ENCODE measurements around the gene IL36A.

DNA sequence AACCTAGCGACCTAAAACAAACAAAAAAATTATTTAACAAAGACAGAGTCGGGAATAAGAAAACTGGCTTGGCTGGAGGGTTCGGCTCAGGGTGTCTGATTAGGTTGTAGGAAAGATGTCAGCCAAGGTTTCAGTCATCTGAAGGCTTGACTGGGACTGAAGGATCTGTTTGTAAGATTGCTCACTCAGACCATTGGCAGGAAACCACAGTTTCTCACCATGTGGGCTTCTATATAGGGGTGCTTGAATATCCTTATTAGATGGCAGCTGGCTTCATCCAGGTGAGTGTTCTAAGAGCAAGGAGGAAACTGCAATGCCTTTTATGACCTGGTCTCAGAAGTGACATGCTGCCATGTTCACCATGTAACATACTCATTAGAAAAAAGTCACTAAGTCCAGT is 48.4 kb downstream of the IL36A start:
- TF ChIP-seq ELF4 (IDR thresholded peaks at IDR 0.05) (no peak), BHLHE40 (IDR thresholded peaks at IDR 0.05; ENCODE audit: borderline replicate concordance) (no peak), FOXM1 (IDR thresholded peaks at IDR 0.05; ENCODE audit: borderline replicate concordance) (no peak)
